Measurements from ENCODE around the gene TAOK1. TPM values are rescaled to one million over a fixed set of nuclear protein-coding genes. Genes with fewer than 3 reads are reported as not detected.

Gene TAOK1
- total RNA-seq (100 to 1,000 TPM; 101 to 107 TPM), polyA plus RNA-seq (ENCODE audit: insufficient read depth, low read depth, low replicate concordance) (28.4 TPM)
- long read RNA-seq, donor 1: 0 reads
- long read RNA-seq, donor 2: 0 reads

- peaks cover 4% of the 10 kb centered on the region for H3K4me1 ChIP-seq
- no peaks in the 10 kb centered on the region for H3K36me3 ChIP-seq (ENCODE audit: low read depth, missing control alignments)
- H3K4me3 ChIP-seq: peak within 1 kb of the TSS; percentile 87 to 91
- DNase-seq: peak; percentile 99
- no peaks in the 10 kb centered on the region for H3K9me3 ChIP-seq
- TF ChIP-seq CTCF (IDR thresholded peaks at IDR 0.05): no peak
- peak; percentile 75 for TF ChIP-seq POLR2A (IDR thresholded peaks at IDR 0.05)
- H3K27ac ChIP-seq: peak within 1 kb of the TSS; percentile 92 to 99
- intact Hi-C loops (cut with DNase I; ENCODE audit: low total_unique reads): no loop called here
- H3K27me3 ChIP-seq: no peaks in the 10 kb centered on the region
- 0% methylated on average over 17 to 75 of the region's 87 CpGs for WGBS, 2 donors
Measured at GRCh38 chr17:29389982-29390850, at the start of gene TAOK1. TAOK1 (plus strand) TSS chr17:29390363; CDS start chr17:29451549, 61,186 bp downstream.

GRCh38 chr17:29341726-29342125 is 48.4 kb upstream of the TAOK1 start:
- no peaks in the 10 kb centered on the region for H3K27me3 ChIP-seq
- H3K36me3 ChIP-seq (ENCODE audit: low read depth, missing control alignments): no peaks in the 10 kb centered on the region
- H3K27ac ChIP-seq: no peak overlapping the region
- WGBS, 2 donors: 88 to 95% methylated on average over 2 of the region's 2 CpGs
- no peaks in the 10 kb centered on the region for H3K4me1 ChIP-seq
- H3K9me3 ChIP-seq: no peaks in the 10 kb centered on the region
- no peak for DNase-seq
- H3K4me3 ChIP-seq: no peak overlapping the region
- TF ChIP-seq POLR2A (IDR thresholded peaks at IDR 0.05) (no peak), CTCF (IDR thresholded peaks at IDR 0.05) (no peak)
- intact Hi-C loops (cut with DNase I; ENCODE audit: low total_unique reads): no loop called here

GRCh38 chr17:29342158-29342765 is 47.9 kb upstream of the TAOK1 start:
- no peak for DNase-seq
- Histone ChIP-seq H3K36me3 (ENCODE audit: low read depth, missing control alignments) (no peaks in the 10 kb centered on the region), H3K9me3 (no peaks in the 10 kb centered on the region), H3K27me3 (no peaks in the 10 kb centered on the region), H3K27ac (no peak overlapping the region), H3K4me1 (no peaks in the 10 kb centered on the region), H3K4me3 (no peak overlapping the region)
- intact Hi-C loops (cut with DNase I; ENCODE audit: low total_unique reads): no loop called here
- WGBS, 2 donors: 83% methylated on average over 11 of the region's 11 CpGs
- no peak for TF ChIP-seq POLR2A (IDR thresholded peaks at IDR 0.05)
- TF ChIP-seq CTCF (IDR thresholded peaks at IDR 0.05): no peak

GRCh38 chr17:29344201-29344856 is 45.8 kb upstream of the TAOK1 start:
- TF ChIP-seq POLR2A (IDR thresholded peaks at IDR 0.05) (no peak), CTCF (IDR thresholded peaks at IDR 0.05) (no peak)
- Histone ChIP-seq H3K36me3 (ENCODE audit: low read depth, missing control alignments) (no peaks in the 10 kb centered on the region), H3K9me3 (no peaks in the 10 kb centered on the region), H3K4me3 (no peak overlapping the region), H3K27ac (no peak overlapping the region), H3K4me1 (no peaks in the 10 kb centered on the region), H3K27me3 (no peaks in the 10 kb centered on the region)
- DNase-seq: no peak
- 90 to 92% methylated on average over 11 of the region's 11 CpGs for WGBS, 2 donors
- intact Hi-C loops (cut with DNase I; ENCODE audit: low total_unique reads): no loop called here
